Measurements from ENCODE around the gene KRT6B.

Gene KRT6B

GRCh38 chr12:52437508-52437907 is 14.4 kb downstream of the KRT6B start:
- Histone ChIP-seq H3K9ac (ENCODE audit: low read depth, low read length, poor library complexity, severe bottlenecking) (no peak overlapping the region), H2AFZ (ENCODE audit: low read length) (no peak overlapping the region)

GRCh38 chr12:52436828-52437474 is 15.0 kb downstream of the KRT6B start:
- H3K9me2 ChIP-seq (replicated peaks; ENCODE audit: low read depth, low read length) = no peaks in the 10 kb centered on the region
- H3K27me3 ChIP-seq (ENCODE audit: insufficient read depth, low read length, poor library complexity, severe bottlenecking) = no peaks in the 10 kb centered on the region
- H3K36me3 ChIP-seq (ENCODE audit: insufficient read depth, low read length) = no peaks in the 10 kb centered on the region
- no peak overlapping the region for H2AFZ ChIP-seq (ENCODE audit: low read length)
- H3K4me3 ChIP-seq (ENCODE audit: low read length, poor library complexity, severe bottlenecking) = no peak overlapping the region
- no peaks in the 10 kb centered on the region for H3K9me3 ChIP-seq (ENCODE audit: insufficient read depth, low read depth, low read length)
- no peaks in the 10 kb centered on the region for H3K79me2 ChIP-seq (ENCODE audit: insufficient read depth, low read length)
- TF ChIP-seq CTCF (conservative IDR thresholded peaks at IDR 0.05; ENCODE audit: low read length) = no peak
- no peak for TF ChIP-seq EZH2phosphoT487 (IDR thresholded peaks at IDR 0.05; ENCODE audit: borderline replicate concordance)
- H4K20me1 ChIP-seq (ENCODE audit: insufficient read depth, low read length, poor library complexity, severe bottlenecking) = no peaks in the 10 kb centered on the region
- no peaks in the 10 kb centered on the region for H3F3A ChIP-seq (ENCODE audit: low read depth)
- H3K4me2 ChIP-seq (ENCODE audit: low read depth, low read length, poor library complexity, severe bottlenecking) = no peak overlapping the region
- no peak overlapping the region for H3K9ac ChIP-seq (ENCODE audit: low read depth, low read length, poor library complexity, severe bottlenecking)
- no peaks in the 10 kb centered on the region for H3K4me1 ChIP-seq (ENCODE audit: insufficient read depth, low read length, poor library complexity, severe bottlenecking)

More at GRCh38 chr12:52437508-52437907, 14.4 kb downstream of the KRT6B start:
- Histone ChIP-seq H3K4me2 (ENCODE audit: low read depth, low read length, poor library complexity, severe bottlenecking) (no peak overlapping the region), H3K4me3 (ENCODE audit: low read length, poor library complexity, severe bottlenecking) (no peak overlapping the region), H3K79me2 (ENCODE audit: insufficient read depth, low read length) (no peaks in the 10 kb centered on the region), H3K9me2 (replicated peaks; ENCODE audit: low read depth, low read length) (no peaks in the 10 kb centered on the region), H3K4me1 (ENCODE audit: insufficient read depth, low read length, poor library complexity, severe bottlenecking) (no peaks in the 10 kb centered on the region), H4K20me1 (ENCODE audit: insufficient read depth, low read length, poor library complexity, severe bottlenecking) (no peaks in the 10 kb centered on the region), H3F3A (ENCODE audit: low read depth) (no peaks in the 10 kb centered on the region), H3K27me3 (ENCODE audit: insufficient read depth, low read length, poor library complexity, severe bottlenecking) (no peaks in the 10 kb centered on the region), H3K36me3 (ENCODE audit: insufficient read depth, low read length) (no peaks in the 10 kb centered on the region), H3K9me3 (ENCODE audit: insufficient read depth, low read depth, low read length) (no peaks in the 10 kb centered on the region)
- TF ChIP-seq CTCF (conservative IDR thresholded peaks at IDR 0.05; ENCODE audit: low read length) = no peak
- TF ChIP-seq EZH2phosphoT487 (IDR thresholded peaks at IDR 0.05; ENCODE audit: borderline replicate concordance) = no peak

GRCh38 chr12:52436000-52436827 is 15.7 kb downstream of the KRT6B start:
- H3K4me3 ChIP-seq (ENCODE audit: low read length, poor library complexity, severe bottlenecking) = no peak overlapping the region
- no peaks in the 10 kb centered on the region for H3K9me2 ChIP-seq (replicated peaks; ENCODE audit: low read depth, low read length)
- no peaks in the 10 kb centered on the region for H3K27me3 ChIP-seq (ENCODE audit: insufficient read depth, low read length, poor library complexity, severe bottlenecking)
- H3K36me3 ChIP-seq (ENCODE audit: insufficient read depth, low read length) = no peaks in the 10 kb centered on the region
- TF ChIP-seq CTCF (conservative IDR thresholded peaks at IDR 0.05; ENCODE audit: low read length) (no peak), EZH2phosphoT487 (IDR thresholded peaks at IDR 0.05; ENCODE audit: borderline replicate concordance) (no peak)
- no peak overlapping the region for H2AFZ ChIP-seq (ENCODE audit: low read length)
- no peaks in the 10 kb centered on the region for H3K79me2 ChIP-seq (ENCODE audit: insufficient read depth, low read length)
- H4K20me1 ChIP-seq (ENCODE audit: insufficient read depth, low read length, poor library complexity, severe bottlenecking) = no peaks in the 10 kb centered on the region
- H3K9ac ChIP-seq (ENCODE audit: low read depth, low read length, poor library complexity, severe bottlenecking) = no peak overlapping the region
- H3F3A ChIP-seq (ENCODE audit: low read depth) = no peaks in the 10 kb centered on the region
- H3K4me1 ChIP-seq (ENCODE audit: insufficient read depth, low read length, poor library complexity, severe bottlenecking) = no peaks in the 10 kb centered on the region
- H3K9me3 ChIP-seq (ENCODE audit: insufficient read depth, low read depth, low read length) = no peaks in the 10 kb centered on the region
- no peak overlapping the region for H3K4me2 ChIP-seq (ENCODE audit: low read depth, low read length, poor library complexity, severe bottlenecking)
